ENCODE data around the gene ELP1. TPM values are rescaled to one million over a fixed set of nuclear protein-coding genes. Genes with fewer than 3 reads are reported as not detected.

Gene ELP1
- total and polyA plus RNA-seq, 2 of the 4 experiments (the other 2 are of a cell fraction) = 20.0 to 43.2 TPM

- CTCF ChIA-PET = interaction anchor here (0.6 kb wide), 1 partner anchor 22 kb away, joined by 4 read pairs; no protein-coding TSS in a partner anchor
- intact Hi-C loops (cut with micrococcal nuclease) (no loop called here), dilution Hi-C loops (cut with HindIII; ENCODE audit: low sequenced_read_pairs, unreplicated experiment) (no loop called here), in situ Hi-C loops (cut with MboI; ENCODE audit: low sequenced_read_pairs) (loop anchor here (10.0 kb wide), 1 partner anchor 430 kb away; the partner anchor contains the start of gene EPB41L4B)
- no CpG with 5 or more reads among the region's 4 CpGs for WGBS, 2 experiments (ENCODE audit: extremely low coverage in 2 of 2, insufficient read length in 1 of 2)
- H3K23ac ChIP-seq (ENCODE audit: low read depth, low read length) = no peak overlapping the region
- BruUV-seq (replicated peaks) = no TSS peak
- no peak overlapping the region for H3K9ac ChIP-seq (ENCODE audit: low read depth, low read length)
- POLR2A ChIA-PET (ENCODE audit: unreplicated experiment) = no interaction called here
- H3K14ac ChIP-seq (replicated peaks; ENCODE audit: low read depth, low read length) = no peak overlapping the region
- no peak overlapping the region for H3K4me2 ChIP-seq (ENCODE audit: low read depth, low read length)
- no peaks in the 10 kb centered on the region for H3K4me1 ChIP-seq (ENCODE audit: control insufficient read depth, insufficient read depth, low read length)
- H3K36me3 ChIP-seq (ENCODE audit: control insufficient read depth, insufficient read depth, low read length) = peaks cover 41% of the 10 kb centered on the region
- no peaks in the 10 kb centered on the region for H3K27me3 ChIP-seq (ENCODE audit: control insufficient read depth, insufficient read depth, low read length)
- no peak overlapping the region for H3K56ac ChIP-seq (ENCODE audit: extremely low read depth, insufficient read depth, low read length)
- H4K5ac ChIP-seq (ENCODE audit: low read depth, low read length) = no peak overlapping the region
- H2AK9ac ChIP-seq (replicated peaks; ENCODE audit: low read depth, low read length, poor library complexity) = no peak overlapping the region
- H3K4ac ChIP-seq (ENCODE audit: low read depth, low read length) = no peak overlapping the region
- no peak overlapping the region for H3K4me3 ChIP-seq (ENCODE audit: insufficient read depth, low read depth, low read length)
- peaks cover 3% of the 10 kb centered on the region; the same call in 1 of the 2 replicates for H3K9me1 ChIP-seq (ENCODE audit: insufficient read depth, low read length)
- H2AK5ac ChIP-seq (ENCODE audit: low read depth, low read length) = no peak overlapping the region
- no peak overlapping the region for H2AFZ ChIP-seq (replicated peaks; ENCODE audit: low read length, poor library complexity)
- H4K8ac ChIP-seq (ENCODE audit: low read depth in 2 of 2, low read length in 2 of 2) = no peak overlapping the region
- H3K79me1 ChIP-seq (ENCODE audit: low read depth in 1 of 2, low read length in 2 of 2) = no peaks in the 10 kb centered on the region
- no peak overlapping the region for H2BK120ac ChIP-seq (ENCODE audit: low read depth, low read length)
- no peak overlapping the region for H2BK20ac ChIP-seq (ENCODE audit: low read depth, low read length)
- DNase-seq (no peak), ATAC-seq (ENCODE audit: low read depth) (no peak)
- TF ChIP-seq RAD21 (IDR thresholded peaks at IDR 0.05; ENCODE audit: low read length) = no peak
- TF ChIP-seq CHD1 (IDR thresholded peaks at IDR 0.05; ENCODE audit: low read depth, low read length) = no peak
- TF ChIP-seq RCOR1 (IDR thresholded peaks at IDR 0.05; ENCODE audit: insufficient replicate concordance, low read length) = no peak
- no peak for TF ChIP-seq POLR2A (IDR thresholded peaks at IDR 0.05; ENCODE audit: low read depth, low read length)
- no peak for TF ChIP-seq CEBPB (IDR thresholded peaks at IDR 0.05; ENCODE audit: low read depth, low read length)
- TF ChIP-seq MAFK (IDR thresholded peaks at IDR 0.05; ENCODE audit: low read depth, low read length) = no peak
- no peak for TF ChIP-seq SMC3 (IDR thresholded peaks at IDR 0.05; ENCODE audit: low read depth, low read length)
- no peak for TF ChIP-seq BHLHE40 (IDR thresholded peaks at IDR 0.05; ENCODE audit: low read depth, low read length)
- TF ChIP-seq FOS (IDR thresholded peaks at IDR 0.05; ENCODE audit: low read depth, low read length) = no peak
- no peak for TF ChIP-seq ELK1 (IDR thresholded peaks at IDR 0.05; ENCODE audit: borderline replicate concordance, low read depth, low read length)
- TF ChIP-seq, protein P1, sequence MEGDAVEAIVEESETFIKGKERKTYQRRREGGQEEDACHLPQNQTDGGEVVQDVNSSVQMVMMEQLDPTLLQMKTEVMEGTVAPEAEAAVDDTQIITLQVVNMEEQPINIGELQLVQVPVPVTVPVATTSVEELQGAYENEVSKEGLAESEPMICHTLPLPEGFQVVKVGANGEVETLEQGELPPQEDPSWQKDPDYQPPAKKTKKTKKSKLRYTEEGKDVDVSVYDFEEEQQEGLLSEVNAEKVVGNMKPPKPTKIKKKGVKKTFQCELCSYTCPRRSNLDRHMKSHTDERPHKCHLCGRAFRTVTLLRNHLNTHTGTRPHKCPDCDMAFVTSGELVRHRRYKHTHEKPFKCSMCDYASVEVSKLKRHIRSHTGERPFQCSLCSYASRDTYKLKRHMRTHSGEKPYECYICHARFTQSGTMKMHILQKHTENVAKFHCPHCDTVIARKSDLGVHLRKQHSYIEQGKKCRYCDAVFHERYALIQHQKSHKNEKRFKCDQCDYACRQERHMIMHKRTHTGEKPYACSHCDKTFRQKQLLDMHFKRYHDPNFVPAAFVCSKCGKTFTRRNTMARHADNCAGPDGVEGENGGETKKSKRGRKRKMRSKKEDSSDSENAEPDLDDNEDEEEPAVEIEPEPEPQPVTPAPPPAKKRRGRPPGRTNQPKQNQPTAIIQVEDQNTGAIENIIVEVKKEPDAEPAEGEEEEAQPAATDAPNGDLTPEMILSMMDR (conservative IDR thresholded peaks at IDR 0.05; ENCODE audit: low read depth, low read length) = no peak
- TF ChIP-seq NFE2L2 (IDR thresholded peaks at IDR 0.05; ENCODE audit: low read depth, low read length) = no peak
- TF ChIP-seq RFX5 (IDR thresholded peaks at IDR 0.05; ENCODE audit: low read depth, low read length) = no peak
- TF ChIP-seq USF2 (IDR thresholded peaks at IDR 0.05; ENCODE audit: low read depth, low read length) = no peak
- no peak overlapping the region for H2BK15ac ChIP-seq (ENCODE audit: low read depth, low read length)
- H4K20me1 ChIP-seq (ENCODE audit: insufficient read depth, low read length) = no peaks in the 10 kb centered on the region
- H3K27ac ChIP-seq (ENCODE audit: insufficient read depth, low read length) = no peak overlapping the region
- no peak overlapping the region for H3K18ac ChIP-seq (ENCODE audit: low read depth, low read length)
- H4K91ac ChIP-seq (ENCODE audit: insufficient read depth, low read depth, low read length) = no peak overlapping the region
- H2BK5ac ChIP-seq (ENCODE audit: low read depth, low read length, poor library complexity, severe bottlenecking) = no peak overlapping the region
- H3K9me3 ChIP-seq (ENCODE audit: control insufficient read depth, insufficient read depth, low read length) = no peaks in the 10 kb centered on the region
Measured at GRCh38 chr9:108894225-108894997, 39.5 kb downstream of the ELP1 start.
